Measurements from ENCODE around the gene MOXD1. TPM values are rescaled to one million over a fixed set of nuclear protein-coding genes. Genes with fewer than 3 reads are reported as not detected.

Gene MOXD1
- total RNA-seq, 4 donors from 2014 or later: 1.3 to 3.8 (median 1.5) TPM

GRCh38 chr6:132334521-132334885 is 66.8 kb downstream of the MOXD1 start:
- 51 to 61% methylated on average over 4 of the region's 4 CpGs for WGBS, 2 donors
- no peaks in the 10 kb centered on the region for H3K36me3 ChIP-seq
- intact Hi-C loops (cut with DNase I): no loop called here

GRCh38 chr6:132333639-132334520 is 67.4 kb downstream of the MOXD1 start:
- H3K36me3 ChIP-seq: no peaks in the 10 kb centered on the region
- intact Hi-C loops (cut with DNase I): no loop called here
- WGBS, 2 donors: 67 to 71% methylated on average over 6 of the region's 6 CpGs
- H3K27ac ChIP-seq: no peak overlapping the region
- no peaks in the 10 kb centered on the region for H3K27me3 ChIP-seq
- DNase-seq: no peak
- H3K4me3 ChIP-seq (replicated peaks in 1 of 3): no peak overlapping the region
- no peaks in the 10 kb centered on the region for H3K4me1 ChIP-seq
- TF ChIP-seq, protein P1, sequence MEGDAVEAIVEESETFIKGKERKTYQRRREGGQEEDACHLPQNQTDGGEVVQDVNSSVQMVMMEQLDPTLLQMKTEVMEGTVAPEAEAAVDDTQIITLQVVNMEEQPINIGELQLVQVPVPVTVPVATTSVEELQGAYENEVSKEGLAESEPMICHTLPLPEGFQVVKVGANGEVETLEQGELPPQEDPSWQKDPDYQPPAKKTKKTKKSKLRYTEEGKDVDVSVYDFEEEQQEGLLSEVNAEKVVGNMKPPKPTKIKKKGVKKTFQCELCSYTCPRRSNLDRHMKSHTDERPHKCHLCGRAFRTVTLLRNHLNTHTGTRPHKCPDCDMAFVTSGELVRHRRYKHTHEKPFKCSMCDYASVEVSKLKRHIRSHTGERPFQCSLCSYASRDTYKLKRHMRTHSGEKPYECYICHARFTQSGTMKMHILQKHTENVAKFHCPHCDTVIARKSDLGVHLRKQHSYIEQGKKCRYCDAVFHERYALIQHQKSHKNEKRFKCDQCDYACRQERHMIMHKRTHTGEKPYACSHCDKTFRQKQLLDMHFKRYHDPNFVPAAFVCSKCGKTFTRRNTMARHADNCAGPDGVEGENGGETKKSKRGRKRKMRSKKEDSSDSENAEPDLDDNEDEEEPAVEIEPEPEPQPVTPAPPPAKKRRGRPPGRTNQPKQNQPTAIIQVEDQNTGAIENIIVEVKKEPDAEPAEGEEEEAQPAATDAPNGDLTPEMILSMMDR (IDR thresholded peaks at IDR 0.05): no peak
- TF ChIP-seq POLR2A (IDR thresholded peaks at IDR 0.05): no peak
- no peaks in the 10 kb centered on the region for H3K9me3 ChIP-seq

More at GRCh38 chr6:132334521-132334885, 66.8 kb downstream of the MOXD1 start:
- H3K9me3 ChIP-seq: no peaks in the 10 kb centered on the region
- DNase-seq: no peak
- H3K27ac ChIP-seq: no peak overlapping the region
- TF ChIP-seq POLR2A (IDR thresholded peaks at IDR 0.05): no peak
- TF ChIP-seq, protein P1 (IDR thresholded peaks at IDR 0.05): no peak
- H3K4me1 ChIP-seq: no peaks in the 10 kb centered on the region
- no peaks in the 10 kb centered on the region for H3K27me3 ChIP-seq
- no peak overlapping the region for H3K4me3 ChIP-seq (replicated peaks in 1 of 3)

- 65 to 68% methylated on average over 5 of the region's 5 CpGs for WGBS, 2 donors
- intact Hi-C loops (cut with DNase I): no loop called here
- Histone ChIP-seq H3K4me3 (replicated peaks in 1 of 3) (no peak overlapping the region), H3K36me3 (no peaks in the 10 kb centered on the region), H3K9me3 (no peaks in the 10 kb centered on the region), H3K4me1 (no peaks in the 10 kb centered on the region), H3K27me3 (no peaks in the 10 kb centered on the region), H3K27ac (no peak overlapping the region)
- no peak for DNase-seq
- TF ChIP-seq, protein P1 (IDR thresholded peaks at IDR 0.05): no peak
- no peak for TF ChIP-seq POLR2A (IDR thresholded peaks at IDR 0.05)
These were observed 70.5 kb downstream of the MOXD1 start for GRCh38 chr6:132330759-132331158.

DNA sequence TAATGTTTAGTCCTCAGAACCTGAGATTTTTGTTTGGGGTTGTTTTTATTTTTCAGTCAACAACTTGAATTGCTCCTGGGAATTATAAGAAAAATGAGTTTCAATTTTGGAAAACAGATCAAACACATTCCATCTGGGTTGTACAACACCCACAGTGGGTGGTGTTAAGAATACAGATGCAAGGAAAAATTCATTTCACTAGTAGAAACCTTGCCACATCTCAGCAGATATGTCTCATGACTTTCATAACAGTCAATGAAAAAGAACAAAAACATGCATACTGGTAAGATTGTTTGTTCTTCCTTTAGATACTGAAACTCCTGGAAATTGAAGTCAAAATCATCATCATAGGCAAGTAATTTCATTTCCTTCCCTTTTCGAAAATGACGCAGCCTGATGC is 78.9 kb downstream of the MOXD1 start:
- no peaks in the 10 kb centered on the region for H3K36me3 ChIP-seq
- H3K4me3 ChIP-seq (replicated peaks in 1 of 3): no peak overlapping the region
- DNase-seq: no peak
- WGBS, 2 donors: 77 to 93% methylated on average over 2 of the region's 2 CpGs
- intact Hi-C loops (cut with DNase I): no loop called here
- H3K27me3 ChIP-seq: no peaks in the 10 kb centered on the region
- H3K27ac ChIP-seq: no peak overlapping the region
- H3K4me1 ChIP-seq: no peaks in the 10 kb centered on the region
- TF ChIP-seq POLR2A (IDR thresholded peaks at IDR 0.05): no peak
- TF ChIP-seq, protein P1 (IDR thresholded peaks at IDR 0.05): no peak
- H3K9me3 ChIP-seq: no peaks in the 10 kb centered on the region

- no peak for DNase-seq
- intact Hi-C loops (cut with DNase I): no loop called here
- no peak overlapping the region for H3K4me3 ChIP-seq (replicated peaks in 1 of 3)
- H3K36me3 ChIP-seq: no peaks in the 10 kb centered on the region
- H3K27ac ChIP-seq: no peak overlapping the region
- TF ChIP-seq, protein P1 (IDR thresholded peaks at IDR 0.05): no peak
- TF ChIP-seq POLR2A (IDR thresholded peaks at IDR 0.05): no peak
- no peaks in the 10 kb centered on the region for H3K9me3 ChIP-seq
- H3K4me1 ChIP-seq: no peaks in the 10 kb centered on the region
- H3K27me3 ChIP-seq: no peaks in the 10 kb centered on the region
These were observed 81.3 kb downstream of the MOXD1 start for GRCh38 chr6:132320007-132320406.

All from thyroid gland (tissue), 4 donors.